HepG2 (cell line): ENCODE data around the gene TIAM2. TPM values are rescaled to one million over a fixed set of nuclear protein-coding genes. Genes with fewer than 3 reads are reported as not detected.

Source experiments
- ZNF34 ChIP-seq: sonication (generic); formaldehyde crosslinking; IDR thresholded peaks from 2 replicates; pipeline ENCODE4 v1.4.0; 2020; ENCODE audit warnings: mild to moderate bottlenecking, missing genetic modification reagents, borderline replicate concordance
- ZNF792 ChIP-seq: IDR thresholded peaks from 2 replicates; pipeline ENCODE4 v1.6.1; 2016
- polyA plus RNA-seq, 8 experiments: library from polyadenylated mRNA; depleted of rRNA in 3 of 8; stranded (reverse) in 7 of 8; unstranded in 1 of 8; fragments of >200 nt; fragmentation: Illumina TruSeq in 4 of 8; extraction: Trizol in 4 of 8; gene quantifications; 2 replicates each; pipeline versions ENCODE4 v1.2.1 to v1.2.3, GENCODE V29; 2011 to 2016; ENCODE audit warnings: low read depth in 4 of 8, missing spikeins in 1 of 8, mixed read lengths in 1 of 8; ENCODE audit not compliant: insufficient read depth in 1 of 8
- total RNA-seq, 5 experiments: library from RNA; depleted of rRNA; stranded (reverse); fragments of >200 nt; fragmentation: Illumina TruSeq; extraction: Trizol; gene quantifications; 2 replicates each; pipeline ENCODE4 v1.2.3, GENCODE V29; 2016; ENCODE audit warnings: low read depth in 1 of 5
- TF ChIP-seq, protein P1 (sequence below): sonication (generic); formaldehyde crosslinking; IDR thresholded peaks from 2 replicates; pipeline ENCODE4 v1.8.0; 2022; ENCODE audit warnings: missing genetic modification reagents, mild to moderate bottlenecking, moderate library complexity, borderline replicate concordance
- TF ChIP-seq, protein P2 (sequence below): sonication (generic); formaldehyde crosslinking; IDR thresholded peaks from 2 replicates; pipeline ENCODE4 v1.5.0; 2020; ENCODE audit warnings: mild to moderate bottlenecking, missing genetic modification reagents, borderline replicate concordance

The TIAM2 gene
- total and polyA plus RNA-seq, 2 of the 13 experiments (the other 11 are each of a cell fraction or from before 2014, with no cell fraction given): 4.1 to 4.5 TPM

DNA sequence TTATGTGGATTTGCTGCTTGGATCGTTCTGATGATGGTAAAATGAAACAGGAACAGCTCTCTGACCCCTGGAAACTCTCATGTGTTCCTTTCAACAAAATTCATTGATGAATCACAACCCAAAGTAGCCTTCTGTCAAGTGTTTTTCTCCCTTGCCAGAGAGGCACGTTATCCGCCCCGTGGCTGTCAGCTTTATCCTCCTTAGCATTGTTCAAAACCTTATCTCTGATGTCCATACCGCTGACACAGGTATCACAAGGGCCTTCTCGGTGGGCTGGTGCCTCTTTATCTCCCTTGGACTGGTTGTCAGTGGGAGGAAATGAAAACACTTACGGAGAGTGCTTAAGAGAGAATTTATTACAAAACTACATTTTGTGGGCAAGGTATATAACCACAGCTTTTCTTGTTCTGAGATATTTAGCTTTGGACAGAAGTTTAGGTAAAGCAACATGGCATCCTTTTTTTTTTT, 84.9 kb downstream of the TIAM2 start (continued):
- TF ChIP-seq, protein P1, sequence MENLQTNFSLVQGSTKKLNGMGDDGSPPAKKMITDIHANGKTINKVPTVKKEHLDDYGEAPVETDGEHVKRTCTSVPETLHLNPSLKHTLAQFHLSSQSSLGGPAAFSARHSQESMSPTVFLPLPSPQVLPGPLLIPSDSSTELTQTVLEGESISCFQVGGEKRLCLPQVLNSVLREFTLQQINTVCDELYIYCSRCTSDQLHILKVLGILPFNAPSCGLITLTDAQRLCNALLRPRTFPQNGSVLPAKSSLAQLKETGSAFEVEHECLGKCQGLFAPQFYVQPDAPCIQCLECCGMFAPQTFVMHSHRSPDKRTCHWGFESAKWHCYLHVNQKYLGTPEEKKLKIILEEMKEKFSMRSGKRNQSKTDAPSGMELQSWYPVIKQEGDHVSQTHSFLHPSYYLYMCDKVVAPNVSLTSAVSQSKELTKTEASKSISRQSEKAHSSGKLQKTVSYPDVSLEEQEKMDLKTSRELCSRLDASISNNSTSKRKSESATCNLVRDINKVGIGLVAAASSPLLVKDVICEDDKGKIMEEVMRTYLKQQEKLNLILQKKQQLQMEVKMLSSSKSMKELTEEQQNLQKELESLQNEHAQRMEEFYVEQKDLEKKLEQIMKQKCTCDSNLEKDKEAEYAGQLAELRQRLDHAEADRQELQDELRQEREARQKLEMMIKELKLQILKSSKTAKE (CRISPR knock-in tag): no peak
- TF ChIP-seq, protein P2, sequence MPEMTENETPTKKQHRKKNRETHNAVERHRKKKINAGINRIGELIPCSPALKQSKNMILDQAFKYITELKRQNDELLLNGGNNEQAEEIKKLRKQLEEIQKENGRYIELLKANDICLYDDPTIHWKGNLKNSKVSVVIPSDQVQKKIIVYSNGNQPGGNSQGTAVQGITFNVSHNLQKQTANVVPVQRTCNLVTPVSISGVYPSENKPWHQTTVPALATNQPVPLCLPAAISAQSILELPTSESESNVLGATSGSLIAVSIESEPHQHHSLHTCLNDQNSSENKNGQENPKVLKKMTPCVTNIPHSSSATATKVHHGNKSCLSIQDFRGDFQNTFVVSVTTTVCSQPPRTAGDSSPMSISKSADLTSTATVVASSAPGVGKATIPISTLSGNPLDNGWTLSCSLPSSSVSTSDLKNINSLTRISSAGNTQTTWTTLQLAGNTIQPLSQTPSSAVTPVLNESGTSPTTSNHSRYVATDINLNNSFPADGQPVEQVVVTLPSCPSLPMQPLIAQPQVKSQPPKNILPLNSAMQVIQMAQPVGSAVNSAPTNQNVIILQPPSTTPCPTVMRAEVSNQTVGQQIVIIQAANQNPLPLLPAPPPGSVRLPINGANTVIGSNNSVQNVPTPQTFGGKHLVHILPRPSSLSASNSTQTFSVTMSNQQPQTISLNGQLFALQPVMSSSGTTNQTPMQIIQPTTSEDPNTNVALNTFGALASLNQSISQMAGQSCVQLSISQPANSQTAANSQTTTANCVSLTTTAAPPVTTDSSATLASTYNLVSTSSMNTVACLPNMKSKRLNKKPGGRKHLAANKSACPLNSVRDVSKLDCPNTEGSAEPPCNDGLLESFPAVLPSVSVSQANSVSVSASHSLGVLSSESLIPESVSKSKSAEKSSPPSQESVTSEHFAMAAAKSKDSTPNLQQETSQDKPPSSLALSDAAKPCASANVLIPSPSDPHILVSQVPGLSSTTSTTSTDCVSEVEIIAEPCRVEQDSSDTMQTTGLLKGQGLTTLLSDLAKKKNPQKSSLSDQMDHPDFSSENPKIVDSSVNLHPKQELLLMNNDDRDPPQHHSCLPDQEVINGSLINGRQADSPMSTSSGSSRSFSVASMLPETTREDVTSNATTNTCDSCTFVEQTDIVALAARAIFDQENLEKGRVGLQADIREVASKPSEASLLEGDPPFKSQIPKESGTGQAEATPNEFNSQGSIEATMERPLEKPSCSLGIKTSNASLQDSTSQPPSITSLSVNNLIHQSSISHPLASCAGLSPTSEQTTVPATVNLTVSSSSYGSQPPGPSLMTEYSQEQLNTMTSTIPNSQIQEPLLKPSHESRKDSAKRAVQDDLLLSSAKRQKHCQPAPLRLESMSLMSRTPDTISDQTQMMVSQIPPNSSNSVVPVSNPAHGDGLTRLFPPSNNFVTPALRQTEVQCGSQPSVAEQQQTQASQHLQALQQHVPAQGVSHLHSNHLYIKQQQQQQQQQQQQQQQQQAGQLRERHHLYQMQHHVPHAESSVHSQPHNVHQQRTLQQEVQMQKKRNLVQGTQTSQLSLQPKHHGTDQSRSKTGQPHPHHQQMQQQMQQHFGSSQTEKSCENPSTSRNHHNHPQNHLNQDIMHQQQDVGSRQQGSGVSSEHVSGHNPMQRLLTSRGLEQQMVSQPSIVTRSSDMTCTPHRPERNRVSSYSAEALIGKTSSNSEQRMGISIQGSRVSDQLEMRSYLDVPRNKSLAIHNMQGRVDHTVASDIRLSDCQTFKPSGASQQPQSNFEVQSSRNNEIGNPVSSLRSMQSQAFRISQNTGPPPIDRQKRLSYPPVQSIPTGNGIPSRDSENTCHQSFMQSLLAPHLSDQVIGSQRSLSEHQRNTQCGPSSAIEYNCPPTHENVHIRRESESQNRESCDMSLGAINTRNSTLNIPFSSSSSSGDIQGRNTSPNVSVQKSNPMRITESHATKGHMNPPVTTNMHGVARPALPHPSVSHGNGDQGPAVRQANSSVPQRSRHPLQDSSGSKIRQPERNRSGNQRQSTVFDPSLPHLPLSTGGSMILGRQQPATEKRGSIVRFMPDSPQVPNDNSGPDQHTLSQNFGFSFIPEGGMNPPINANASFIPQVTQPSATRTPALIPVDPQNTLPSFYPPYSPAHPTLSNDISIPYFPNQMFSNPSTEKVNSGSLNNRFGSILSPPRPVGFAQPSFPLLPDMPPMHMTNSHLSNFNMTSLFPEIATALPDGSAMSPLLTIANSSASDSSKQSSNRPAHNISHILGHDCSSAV (CRISPR knock-in tag): no peak
- TF ChIP-seq ZNF792 (no peak), ZNF34 (CRISPR knock-in tag) (no peak)
- TF ChIP-seq, all 625 proteins: peak for 0
